SK-N-MC (cell line): Measurements from ENCODE around the gene PCDHGB2.
"Not testable (repeated sequence)": the region's sequence is repeated elsewhere in the genome, so short reads cannot be mapped to it uniquely, and the experiment has no call there.

Experiments used
- DNase-seq: peaks from one replicate; pipeline ENCODE4 v3.0.0-alpha.2; 2011; ENCODE audit warnings: low read depth, low spot score
- H3K27ac ChIP-seq: fragments of 200-600 bp; sonication (generic); 2 replicates; pipeline ENCODE4 v1.5.1; 2016; ENCODE audit warnings: mixed run types
- H3K36me3 ChIP-seq: fragments of 200-600 bp; sonication (generic); 2 replicates; pipeline ENCODE4 v1.6.1; 2017; ENCODE audit warnings: antibody characterized with exemption, low read length, mixed read lengths; ENCODE audit not compliant: insufficient read depth
- H3K4me3 ChIP-seq: fragments of 200-600 bp; sonication (generic); 2 replicates; pipeline ENCODE4 v1.5.1; 2016
- H3K9ac ChIP-seq: fragments of 200-600 bp; sonication (generic); 2 replicates; pipeline ENCODE4 v1.8.0; 2017; ENCODE audit warnings: mixed run types, mixed read lengths; ENCODE audit not compliant: insufficient read length
- H3K9me3 ChIP-seq: fragments of 200-600 bp; sonication (generic); 2 replicates; pipeline ENCODE4 v1.6.1; 2017; ENCODE audit warnings: low read depth, mild to moderate bottlenecking, antibody characterized with exemption, low read length, moderate library complexity, mixed read lengths
- EZH2 ChIP-seq: fragments of 200-600 bp; sonication (generic); IDR thresholded peaks from one replicate; pipeline ENCODE4 v1.6.1; 2017; ENCODE audit warnings: antibody characterized with exemption
- FOXP2 ChIP-seq: optimal IDR thresholded peaks from 2 replicates; pipeline ENCODE3; 2011; ENCODE audit warnings: mild to moderate bottlenecking, moderate library complexity; ENCODE audit not compliant: insufficient read depth; ENCODE audit errors: extremely low read length, control extremely low read depth
- POLR2AphosphoS5 ChIP-seq: IDR thresholded peaks from 2 replicates; pipeline ENCODE4 v1.6.1; 2012; ENCODE audit warnings: mild to moderate bottlenecking, low read depth, low read length, borderline replicate concordance

PCDHGB2 gene

GRCh38 chr5:141345327-141345726 lies 14.5 kb upstream of the PCDHGB2 start:
- TF ChIP-seq EZH2 (no peak), POLR2AphosphoS5 (no peak), FOXP2 (no peak)
- DNase-seq, result no peak
- H3K9me3 ChIP-seq, result no peaks in the 10 kb centered on the region
- H3K36me3 ChIP-seq, result no peaks in the 10 kb centered on the region
- no peak overlapping the region for H3K9ac ChIP-seq
- H3K4me3 ChIP-seq, result no peak overlapping the region
- H3K27ac ChIP-seq, result no peak overlapping the region

- H3K9me3 ChIP-seq, H3K36me3 ChIP-seq, H3K4me3 ChIP-seq, H3K9ac ChIP-seq, H3K27ac ChIP-seq, DNase-seq: not testable (repeated sequence)
Observed at GRCh38 chr5:141346017-141346416, 13.8 kb upstream of the PCDHGB2 start.

DNA sequence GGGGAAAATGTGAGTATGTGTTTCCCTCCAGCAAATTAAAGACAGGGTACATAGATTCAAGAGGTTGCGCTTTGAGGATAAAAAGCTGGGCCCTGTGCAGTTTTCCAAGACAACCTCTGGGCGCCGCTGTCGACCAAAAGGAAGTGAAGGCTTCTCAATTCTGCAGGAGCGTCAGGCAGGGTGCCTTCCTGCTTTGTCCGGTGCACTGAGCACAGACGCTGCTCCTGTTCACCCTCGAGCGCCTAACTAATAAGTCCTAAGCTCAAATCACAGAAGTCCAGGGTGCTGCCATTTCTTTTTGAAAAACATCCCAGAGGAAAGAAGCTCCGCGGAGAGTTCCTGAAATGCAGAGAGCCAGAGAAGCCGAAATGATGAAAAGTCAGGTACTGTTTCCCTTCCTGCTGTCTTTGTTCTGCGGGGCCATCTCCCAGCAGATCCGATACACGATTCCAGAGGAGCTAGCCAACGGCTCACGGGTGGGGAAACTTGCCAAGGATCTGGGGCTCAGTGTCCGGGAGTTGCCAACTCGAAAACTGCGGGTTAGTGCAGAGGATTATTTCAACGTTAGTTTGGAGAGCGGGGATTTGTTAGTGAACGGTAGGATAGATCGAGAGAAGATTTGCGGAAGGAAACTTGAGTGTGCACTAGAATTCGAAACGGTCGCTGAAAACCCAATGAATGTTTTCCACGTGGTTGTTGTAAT lies 9.7 kb upstream of the PCDHGB2 start, which contains the start of gene PCDHGB1:
PCDHGB1 (plus strand) TSS at position 183 of the 703 bp plus-strand sequence; CDS start at position 345, 162 bp downstream.
- no peaks in the 10 kb centered on the region; the same call in 1 of the 2 replicates for H3K9me3 ChIP-seq
- no peaks in the 10 kb centered on the region for H3K36me3 ChIP-seq
- TF ChIP-seq EZH2 (no peak), FOXP2 (no peak), POLR2AphosphoS5 (no peak)
- no peak for DNase-seq
- H3K4me3 ChIP-seq, result peak within 1 kb of the TSS; percentile 21; the same call in 1 of the 2 replicates
- H3K9ac ChIP-seq, result no peak within 1 kb of the TSS
- no peak within 1 kb of the TSS for H3K27ac ChIP-seq

- no peak for DNase-seq
- Histone ChIP-seq H3K27ac (no peak overlapping the region), H3K9ac (no peak overlapping the region), H3K4me3 (no peak overlapping the region), H3K9me3 (no peaks in the 10 kb centered on the region; the same call in 1 of the 2 replicates), H3K36me3 (no peaks in the 10 kb centered on the region)
- TF ChIP-seq EZH2 (no peak), POLR2AphosphoS5 (no peak)
Observed at GRCh38 chr5:141351591-141351990, 8.2 kb upstream of the PCDHGB2 start.

- Histone ChIP-seq H3K9me3 (no peaks in the 10 kb centered on the region; the same call in 1 of the 2 replicates), H3K4me3 (no peak within 1 kb of the TSS), H3K9ac (no peak within 1 kb of the TSS), H3K36me3 (no peaks in the 10 kb centered on the region), H3K27ac (no peak within 1 kb of the TSS)
- DNase-seq, result no peak
- TF ChIP-seq EZH2, result no peak
- no peak for TF ChIP-seq FOXP2
- TF ChIP-seq POLR2AphosphoS5, result no peak
Observed at GRCh38 chr5:141354900-141355469, 4.8 kb upstream of the PCDHGB2 start, which contains the start of gene PCDHGA4. TSS of gene PCDHGA4 (plus strand) at chr5:141355021. CDS start at chr5:141355108, 87 bp downstream.

DNA sequence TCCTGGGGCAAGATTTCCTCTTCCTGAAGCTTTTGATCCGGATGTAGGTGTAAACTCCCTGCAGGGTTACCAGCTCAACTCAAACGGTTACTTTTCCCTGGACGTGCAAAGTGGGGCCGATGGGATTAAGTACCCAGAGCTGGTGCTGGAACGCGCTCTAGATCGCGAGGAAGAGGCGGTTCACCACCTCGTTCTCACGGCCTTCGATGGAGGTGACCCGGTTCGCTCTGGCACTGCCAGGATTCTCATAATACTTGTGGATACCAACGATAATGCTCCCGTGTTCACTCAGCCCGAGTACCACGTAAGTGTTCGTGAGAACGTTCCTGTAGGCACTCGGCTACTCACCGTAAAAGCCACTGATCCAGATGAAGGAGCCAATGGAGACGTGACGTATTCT lies 4.2 kb upstream of the PCDHGB2 start:
- DNase-seq, result no peak
- Histone ChIP-seq H3K9ac (no peak overlapping the region), H3K36me3 (no peaks in the 10 kb centered on the region), H3K9me3 (no peaks in the 10 kb centered on the region; the same call in 1 of the 2 replicates), H3K27ac (no peak overlapping the region), H3K4me3 (no peak overlapping the region)
- TF ChIP-seq FOXP2 (no peak), EZH2 (no peak), POLR2AphosphoS5 (no peak)

GRCh38 chr5:141356133-141356532 lies 3.7 kb upstream of the PCDHGB2 start:
- Histone ChIP-seq H3K9ac (no peak overlapping the region), H3K27ac (no peak overlapping the region), H3K9me3 (no peaks in the 10 kb centered on the region; the same call in 1 of the 2 replicates), H3K4me3 (no peak overlapping the region), H3K36me3 (no peaks in the 10 kb centered on the region)
- DNase-seq, result no peak
- TF ChIP-seq EZH2 (no peak), FOXP2 (no peak), POLR2AphosphoS5 (no peak)

- H3K9ac ChIP-seq, result no peak overlapping the region
- H3K27ac ChIP-seq, result no peak overlapping the region
- TF ChIP-seq EZH2, result no peak
- TF ChIP-seq POLR2AphosphoS5, result no peak
- no peak for TF ChIP-seq FOXP2
- no peaks in the 10 kb centered on the region; the same call in 1 of the 2 replicates for H3K9me3 ChIP-seq
- no peaks in the 10 kb centered on the region for H3K36me3 ChIP-seq
- DNase-seq, result no peak
- no peak overlapping the region for H3K4me3 ChIP-seq
Observed at GRCh38 chr5:141356950-141357349, 2.8 kb upstream of the PCDHGB2 start.
